ENCODE results near the gene KRTCAP2. TPM values are rescaled to one million over a fixed set of nuclear protein-coding genes. Genes with fewer than 3 reads are reported as not detected.

KRTCAP2 gene
- total RNA-seq, 4 donors from 2014 or later = 76.0 to 146 (median 108) TPM

DNA sequence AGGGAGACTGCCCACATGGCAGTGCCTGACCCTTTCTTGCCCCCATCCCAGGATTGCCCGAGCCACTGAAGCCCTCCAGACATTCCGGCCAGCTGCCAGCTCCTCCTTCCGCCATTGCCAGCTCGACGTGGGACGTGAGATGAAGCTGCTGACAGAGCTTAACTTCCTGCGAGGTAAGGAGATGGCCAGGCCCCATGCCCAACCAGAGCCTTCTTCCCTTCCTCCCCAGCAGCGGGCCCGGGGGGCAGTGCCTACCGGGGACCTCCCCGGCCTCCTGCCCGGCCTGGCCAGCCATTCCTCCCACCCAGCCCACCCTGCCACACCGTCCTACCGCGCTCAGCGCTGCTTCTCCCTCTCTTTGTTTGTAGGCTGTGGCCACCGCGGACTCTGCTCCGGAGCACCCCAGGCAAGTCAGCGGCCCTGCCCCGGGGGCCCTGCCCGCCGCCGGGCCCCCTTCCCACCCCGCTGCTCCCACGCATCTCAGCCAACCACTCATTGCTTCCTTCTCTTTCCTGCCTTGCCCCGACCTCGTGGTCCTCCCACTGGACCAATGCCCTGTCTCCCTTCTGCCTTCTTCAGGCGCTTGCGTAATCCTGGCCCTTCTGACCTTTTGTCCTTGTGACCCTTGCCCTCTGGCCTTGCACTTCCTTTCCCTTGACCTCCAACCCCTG lies 5.5 kb upstream of the KRTCAP2 start:
- TF ChIP-seq EP300 (IDR thresholded peaks at IDR 0.05) = no peak
- TF ChIP-seq, protein P1, sequence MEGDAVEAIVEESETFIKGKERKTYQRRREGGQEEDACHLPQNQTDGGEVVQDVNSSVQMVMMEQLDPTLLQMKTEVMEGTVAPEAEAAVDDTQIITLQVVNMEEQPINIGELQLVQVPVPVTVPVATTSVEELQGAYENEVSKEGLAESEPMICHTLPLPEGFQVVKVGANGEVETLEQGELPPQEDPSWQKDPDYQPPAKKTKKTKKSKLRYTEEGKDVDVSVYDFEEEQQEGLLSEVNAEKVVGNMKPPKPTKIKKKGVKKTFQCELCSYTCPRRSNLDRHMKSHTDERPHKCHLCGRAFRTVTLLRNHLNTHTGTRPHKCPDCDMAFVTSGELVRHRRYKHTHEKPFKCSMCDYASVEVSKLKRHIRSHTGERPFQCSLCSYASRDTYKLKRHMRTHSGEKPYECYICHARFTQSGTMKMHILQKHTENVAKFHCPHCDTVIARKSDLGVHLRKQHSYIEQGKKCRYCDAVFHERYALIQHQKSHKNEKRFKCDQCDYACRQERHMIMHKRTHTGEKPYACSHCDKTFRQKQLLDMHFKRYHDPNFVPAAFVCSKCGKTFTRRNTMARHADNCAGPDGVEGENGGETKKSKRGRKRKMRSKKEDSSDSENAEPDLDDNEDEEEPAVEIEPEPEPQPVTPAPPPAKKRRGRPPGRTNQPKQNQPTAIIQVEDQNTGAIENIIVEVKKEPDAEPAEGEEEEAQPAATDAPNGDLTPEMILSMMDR (IDR thresholded peaks at IDR 0.05) = no peak
- no peak for TF ChIP-seq POLR2AphosphoS5 (IDR thresholded peaks at IDR 0.05)
- no peak for TF ChIP-seq POLR2A (IDR thresholded peaks at IDR 0.05; ENCODE audit: low read depth)
- 84% methylated on average over 27 of the region's 30 CpGs for whole genome bisulfite sequencing
- Histone ChIP-seq H3K4me3 (no peak overlapping the region), H3K9me3 (no peaks in the 10 kb centered on the region), H3K36me3 (peaks cover 0 to 4% (median 2%) of the 10 kb centered on the region in 4 donors), H3K27ac (replicated peaks in 1 of 4) (no peak overlapping the region), H3K27me3 (peaks cover 0 to 23% (median 14%) of the 10 kb centered on the region in 4 donors), H3K4me1 (peaks cover 15 to 30% (median 24%) of the 10 kb centered on the region in 4 donors)
- intact Hi-C loops (cut with DNase I) = loop anchor here (5.0 kb wide), 1 partner anchor 414 kb away; no protein-coding TSS in a partner anchor
- DNase-seq (ENCODE audit: extremely low spot score) = no peak

DNA sequence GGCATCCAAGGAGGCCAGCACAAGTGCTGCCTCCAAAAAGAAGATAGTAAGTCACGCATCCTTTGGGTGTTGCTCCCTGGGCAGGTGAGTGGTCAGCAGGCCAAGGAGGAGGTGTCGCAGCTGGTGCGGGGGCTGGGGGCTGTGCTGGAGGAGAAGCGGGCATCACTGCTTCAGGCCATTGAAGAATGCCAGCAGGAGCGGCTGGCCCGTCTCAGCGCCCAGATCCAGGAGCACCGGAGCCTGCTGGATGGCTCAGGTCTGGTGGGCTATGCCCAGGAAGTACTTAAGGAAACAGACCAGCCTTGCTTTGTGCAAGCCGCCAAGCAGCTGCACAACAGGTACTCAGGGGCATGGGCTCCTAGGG lies 4.8 kb upstream of the KRTCAP2 start:
- peaks cover 0 to 4% (median 2%) of the 10 kb centered on the region in 4 donors for H3K36me3 ChIP-seq
- intact Hi-C loops (cut with DNase I) = loop anchor here (5.0 kb wide), 1 partner anchor 414 kb away; no protein-coding TSS in a partner anchor
- WGBS = 92% methylated on average over 2 of the region's 9 CpGs
- peaks cover 0 to 24% (median 14%) of the 10 kb centered on the region in 4 donors for H3K27me3 ChIP-seq
- TF ChIP-seq POLR2AphosphoS5 (IDR thresholded peaks at IDR 0.05) (no peak), EP300 (IDR thresholded peaks at IDR 0.05) (no peak), POLR2A (IDR thresholded peaks at IDR 0.05; ENCODE audit: low read depth) (no peak)
- TF ChIP-seq, protein P1 (IDR thresholded peaks at IDR 0.05) = no peak
- H3K4me3 ChIP-seq = no peak overlapping the region
- no peak for DNase-seq (ENCODE audit: extremely low spot score)
- no peak overlapping the region for H3K27ac ChIP-seq (replicated peaks in 1 of 4)
- no peaks in the 10 kb centered on the region for H3K9me3 ChIP-seq
- H3K4me1 ChIP-seq = peaks cover 18 to 35% (median 28%) of the 10 kb centered on the region in 4 donors

DNA sequence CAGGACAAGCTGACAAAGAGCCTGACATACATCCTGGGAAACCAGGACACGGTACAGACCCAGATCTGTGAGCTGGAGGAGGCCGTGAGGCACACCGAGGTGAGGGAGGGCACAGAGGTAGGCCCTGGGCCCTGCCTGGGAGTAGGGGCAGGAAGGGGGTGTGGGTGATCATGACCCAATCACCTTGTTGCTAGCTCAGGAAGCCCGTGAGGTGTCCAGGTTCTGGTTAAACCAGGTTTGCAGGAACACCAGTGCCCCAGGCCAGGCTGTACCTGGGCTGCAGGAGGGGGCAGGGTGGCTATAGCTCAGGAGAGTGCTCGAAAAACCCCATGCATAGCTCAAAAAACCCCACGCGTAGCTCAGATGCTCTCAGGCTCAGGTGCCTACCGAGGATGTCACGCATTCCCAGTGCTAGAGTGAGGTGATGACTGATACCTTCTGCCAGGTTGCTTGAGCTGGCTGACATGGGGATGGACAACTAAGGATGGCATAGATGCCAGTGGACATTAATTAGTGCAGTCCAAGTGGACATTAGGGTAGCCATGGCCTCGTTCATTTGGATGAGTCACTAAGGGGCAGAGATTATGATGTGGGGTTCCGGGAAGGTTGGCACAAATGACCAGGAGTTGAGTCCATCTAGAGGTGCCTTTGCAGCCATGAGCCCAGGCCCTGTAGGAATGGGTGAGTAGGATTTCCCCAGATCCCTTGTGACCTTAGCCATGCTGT lies 4.3 kb upstream of the KRTCAP2 start:
- Histone ChIP-seq H3K4me1 (peaks cover 21 to 40% (median 31%) of the 10 kb centered on the region in 4 donors), H3K27ac (replicated peaks in 1 of 4) (no peak overlapping the region), H3K4me3 (no peak overlapping the region), H3K36me3 (peaks cover 0 to 4% (median 2%) of the 10 kb centered on the region in 4 donors), H3K27me3 (peaks cover 0 to 24% (median 14%) of the 10 kb centered on the region in 4 donors), H3K9me3 (no peaks in the 10 kb centered on the region)
- 87% methylated on average over 11 of the region's 11 CpGs for WGBS
- TF ChIP-seq POLR2AphosphoS5 (IDR thresholded peaks at IDR 0.05) = no peak
- TF ChIP-seq EP300 (IDR thresholded peaks at IDR 0.05) = no peak
- no peak for TF ChIP-seq POLR2A (IDR thresholded peaks at IDR 0.05; ENCODE audit: low read depth)
- TF ChIP-seq, protein P1 (IDR thresholded peaks at IDR 0.05) = no peak
- intact Hi-C loops (cut with DNase I) = loop anchor here (5.0 kb wide), 1 partner anchor 415 kb away; no protein-coding TSS in a partner anchor
- no peak for DNase-seq (ENCODE audit: extremely low spot score)

DNA sequence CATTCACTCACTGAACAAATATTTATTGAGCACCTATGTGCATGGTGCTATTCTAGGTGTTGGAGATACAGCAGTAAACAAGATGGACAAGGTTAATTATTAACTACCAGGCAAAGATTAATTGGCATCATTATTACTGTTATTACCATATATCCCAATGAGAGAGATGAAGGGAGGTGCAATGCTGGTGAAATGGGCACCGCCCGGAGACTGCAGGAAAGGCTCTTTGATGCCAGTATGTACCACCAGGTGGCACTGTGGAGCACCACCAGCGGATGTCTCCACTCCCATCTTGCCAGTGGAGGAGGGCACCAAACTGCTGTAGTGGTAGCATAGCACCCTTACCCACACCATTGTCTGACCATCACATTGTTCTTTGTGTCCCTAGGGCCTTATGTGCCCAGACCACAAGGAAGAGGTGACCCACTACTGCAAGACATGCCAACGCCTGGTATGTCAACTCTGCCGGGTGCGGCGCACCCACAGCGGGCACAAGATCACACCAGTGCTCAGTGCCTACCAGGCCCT lies 3.5 kb upstream of the KRTCAP2 start:
- Histone ChIP-seq H3K27ac (replicated peaks in 1 of 4) (no peak overlapping the region), H3K36me3 (peaks cover 0 to 4% (median 2%) of the 10 kb centered on the region in 4 donors), H3K27me3 (peaks cover 0 to 24% (median 14%) of the 10 kb centered on the region in 4 donors), H3K4me3 (no peak overlapping the region), H3K4me1 (peaks cover 26 to 47% (median 38%) of the 10 kb centered on the region in 4 donors), H3K9me3 (no peaks in the 10 kb centered on the region)
- TF ChIP-seq, protein P1 (IDR thresholded peaks at IDR 0.05) = peak in 2 of 3 experiments; percentile 90 to 94
- peak; percentile 24 to 77 for TF ChIP-seq POLR2AphosphoS5 (IDR thresholded peaks at IDR 0.05)
- TF ChIP-seq POLR2A (IDR thresholded peaks at IDR 0.05; ENCODE audit: low read depth) = no peak
- TF ChIP-seq EP300 (IDR thresholded peaks at IDR 0.05) = no peak
- no peak for DNase-seq (ENCODE audit: extremely low spot score)
- intact Hi-C loops (cut with DNase I) = loop anchor here (5.0 kb wide), 1 partner anchor 416 kb away; no protein-coding TSS in a partner anchor
- WGBS = 8% methylated on average over 3 of the region's 8 CpGs
